Measurements from ENCODE around the gene PSMA5. TPM values are rescaled to one million over a fixed set of nuclear protein-coding genes. Genes with fewer than 3 reads are reported as not detected.

The PSMA5 gene
- total and polyA plus RNA-seq, 2 of the 13 experiments (the other 11 are each of a cell fraction or from before 2014, with no cell fraction given), result 140 to 169 TPM

- TF ChIP-seq, protein P1, sequence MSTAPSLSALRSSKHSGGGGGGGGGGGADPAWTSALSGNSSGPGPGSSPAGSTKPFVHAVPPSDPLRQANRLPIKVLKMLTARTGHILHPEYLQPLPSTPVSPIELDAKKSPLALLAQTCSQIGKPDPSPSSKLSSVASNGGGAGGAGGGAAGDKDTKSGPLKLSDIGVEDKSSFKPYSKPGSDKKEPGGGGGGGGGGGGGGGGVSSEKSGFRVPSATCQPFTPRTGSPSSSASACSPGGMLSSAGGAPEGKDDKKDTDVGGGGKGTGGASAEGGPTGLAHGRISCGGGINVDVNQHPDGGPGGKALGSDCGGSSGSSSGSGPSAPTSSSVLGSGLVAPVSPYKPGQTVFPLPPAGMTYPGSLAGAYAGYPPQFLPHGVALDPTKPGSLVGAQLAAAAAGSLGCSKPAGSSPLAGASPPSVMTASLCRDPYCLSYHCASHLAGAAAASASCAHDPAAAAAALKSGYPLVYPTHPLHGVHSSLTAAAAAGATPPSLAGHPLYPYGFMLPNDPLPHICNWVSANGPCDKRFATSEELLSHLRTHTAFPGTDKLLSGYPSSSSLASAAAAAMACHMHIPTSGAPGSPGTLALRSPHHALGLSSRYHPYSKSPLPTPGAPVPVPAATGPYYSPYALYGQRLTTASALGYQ (CRISPR knock-in tag; IDR thresholded peaks at IDR 0.05), result no peak
- TF ChIP-seq HNRNPUL1 (IDR thresholded peaks at IDR 0.05; ENCODE audit: low read depth, low read length) (no peak), ZNF350 (CRISPR knock-in tag; IDR thresholded peaks at IDR 0.05; ENCODE audit: borderline replicate concordance, low read depth) (no peak), ZNF563 (CRISPR knock-in tag; IDR thresholded peaks at IDR 0.05) (no peak), MEF2D (CRISPR knock-in tag; IDR thresholded peaks at IDR 0.05) (peak; percentile 73; the same call in 1 of the 2 replicates), ATF7 (IDR thresholded peaks at IDR 0.05) (no peak), ATF7 (CRISPR knock-in tag; IDR thresholded peaks at IDR 0.05) (no peak), ZNF292 (CRISPR knock-in tag; IDR thresholded peaks at IDR 0.05; ENCODE audit: borderline replicate concordance, low read depth) (peak; percentile 37; the same call in 1 of the 2 replicates), FOXP1 (IDR thresholded peaks at IDR 0.05) (no peak), FOXP1 (CRISPR knock-in tag; IDR thresholded peaks at IDR 0.05) (peak; percentile 67; the same call in 1 of the 2 replicates), ZHX1 (CRISPR knock-in tag; IDR thresholded peaks at IDR 0.05; ENCODE audit: low read depth) (no peak), GATA4 (IDR thresholded peaks at IDR 0.05; ENCODE audit: borderline replicate concordance, low read depth) (no peak), LRRFIP1 (CRISPR knock-in tag; conservative IDR thresholded peaks at IDR 0.05) (no peak), ZKSCAN5 (CRISPR knock-in tag; IDR thresholded peaks at IDR 0.05) (no peak), NPAS2 (CRISPR knock-in tag; IDR thresholded peaks at IDR 0.05; ENCODE audit: borderline replicate concordance) (no peak), KDM3A (CRISPR knock-in tag; IDR thresholded peaks at IDR 0.05; ENCODE audit: low read depth) (no peak), SOX5 (CRISPR knock-in tag; IDR thresholded peaks at IDR 0.05; ENCODE audit: borderline replicate concordance) (peak; percentile 72), RBFOX2 (IDR thresholded peaks at IDR 0.05; ENCODE audit: low read depth, low read length) (no peak)
- TF ChIP-seq, protein P2, sequence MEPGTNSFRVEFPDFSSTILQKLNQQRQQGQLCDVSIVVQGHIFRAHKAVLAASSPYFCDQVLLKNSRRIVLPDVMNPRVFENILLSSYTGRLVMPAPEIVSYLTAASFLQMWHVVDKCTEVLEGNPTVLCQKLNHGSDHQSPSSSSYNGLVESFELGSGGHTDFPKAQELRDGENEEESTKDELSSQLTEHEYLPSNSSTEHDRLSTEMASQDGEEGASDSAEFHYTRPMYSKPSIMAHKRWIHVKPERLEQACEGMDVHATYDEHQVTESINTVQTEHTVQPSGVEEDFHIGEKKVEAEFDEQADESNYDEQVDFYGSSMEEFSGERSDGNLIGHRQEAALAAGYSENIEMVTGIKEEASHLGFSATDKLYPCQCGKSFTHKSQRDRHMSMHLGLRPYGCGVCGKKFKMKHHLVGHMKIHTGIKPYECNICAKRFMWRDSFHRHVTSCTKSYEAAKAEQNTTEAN (CRISPR knock-in tag; conservative IDR thresholded peaks at IDR 0.05), result peak; percentile 92
- TF ChIP-seq, protein P3, sequence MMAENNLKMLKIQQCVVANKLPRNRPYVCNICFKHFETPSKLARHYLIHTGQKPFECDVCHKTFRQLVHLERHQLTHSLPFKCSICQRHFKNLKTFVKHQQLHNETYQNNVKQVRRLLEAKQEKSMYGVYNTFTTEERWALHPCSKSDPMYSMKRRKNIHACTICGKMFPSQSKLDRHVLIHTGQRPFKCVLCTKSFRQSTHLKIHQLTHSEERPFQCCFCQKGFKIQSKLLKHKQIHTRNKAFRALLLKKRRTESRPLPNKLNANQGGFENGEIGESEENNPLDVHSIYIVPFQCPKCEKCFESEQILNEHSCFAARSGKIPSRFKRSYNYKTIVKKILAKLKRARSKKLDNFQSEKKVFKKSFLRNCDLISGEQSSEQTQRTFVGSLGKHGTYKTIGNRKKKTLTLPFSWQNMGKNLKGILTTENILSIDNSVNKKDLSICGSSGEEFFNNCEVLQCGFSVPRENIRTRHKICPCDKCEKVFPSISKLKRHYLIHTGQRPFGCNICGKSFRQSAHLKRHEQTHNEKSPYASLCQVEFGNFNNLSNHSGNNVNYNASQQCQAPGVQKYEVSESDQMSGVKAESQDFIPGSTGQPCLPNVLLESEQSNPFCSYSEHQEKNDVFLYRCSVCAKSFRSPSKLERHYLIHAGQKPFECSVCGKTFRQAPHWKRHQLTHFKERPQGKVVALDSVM (CRISPR knock-in tag; IDR thresholded peaks at IDR 0.05), result 0 out of 2 replicates have a peak, but pooled peaks have one; percentile 10
These were observed 55.4 kb downstream of the PSMA5 start (continued) for GRCh38 chr1:109370712-109371340.
